Measurements from ENCODE around the gene ACP6. TPM values are rescaled to one million over a fixed set of nuclear protein-coding genes. Genes with fewer than 3 reads are reported as not detected.

Gene ACP6
- total RNA-seq, 1 donor from 2014 or later: 3.5 TPM

DNA sequence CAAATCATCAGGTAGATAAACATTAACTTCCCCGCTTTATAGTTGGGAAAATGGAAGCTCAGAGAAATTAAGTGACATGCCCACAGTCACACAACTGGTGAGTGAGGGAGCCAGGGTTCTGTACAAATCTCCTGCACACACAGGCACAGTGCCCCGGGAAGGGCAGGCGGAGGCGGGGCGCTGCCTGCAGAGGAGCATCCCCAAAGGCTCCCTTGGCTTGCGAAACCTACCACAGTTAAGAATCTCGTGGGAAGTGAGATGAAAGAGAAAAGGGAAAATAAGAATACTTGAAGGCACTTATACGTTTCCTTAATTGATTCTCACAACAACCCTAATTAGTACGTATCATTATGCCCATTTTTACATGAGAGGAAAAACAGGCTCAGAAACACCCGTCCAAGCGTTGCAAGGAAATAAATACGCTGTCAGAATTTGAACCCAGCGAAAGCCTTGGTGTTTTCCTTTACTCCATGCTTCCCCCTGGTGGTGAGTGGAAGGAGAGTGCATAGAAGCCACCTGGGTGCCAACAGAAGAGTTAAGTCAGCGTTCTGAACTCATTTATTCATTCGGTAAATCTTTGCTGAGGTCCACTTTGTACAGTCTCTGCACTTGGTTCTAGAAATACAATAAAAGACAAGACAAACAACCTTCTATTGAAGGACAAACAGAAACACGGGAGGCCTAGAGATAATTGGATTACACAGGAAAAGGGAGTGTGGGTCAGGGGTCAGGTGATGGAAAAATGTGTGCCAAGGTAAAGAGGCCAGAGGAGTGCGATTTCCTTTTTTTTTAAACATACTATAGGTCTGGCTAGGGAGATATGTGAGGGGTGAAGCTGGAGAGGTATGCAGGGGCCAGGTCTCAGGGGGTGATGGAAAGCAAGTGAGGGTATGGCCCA is 28.4 kb downstream of the ACP6 start:
- H3K36me3 Mint-ChIP-seq (ENCODE audit: unreplicated experiment): no peaks in the 10 kb centered on the region
- no peaks in the 10 kb centered on the region for H3K4me1 Mint-ChIP-seq (ENCODE audit: low read depth, unreplicated experiment)
- no peak overlapping the region for H3K27ac Mint-ChIP-seq (ENCODE audit: unreplicated experiment)
- H3K9me3 Mint-ChIP-seq (ENCODE audit: unreplicated experiment): no peaks in the 10 kb centered on the region
- DNase-seq: peak; percentile 38
- H3K4me3 Mint-ChIP-seq (ENCODE audit: unreplicated experiment): no peak overlapping the region
- peaks cover 1% of the 10 kb centered on the region for H3K27me3 Mint-ChIP-seq (ENCODE audit: unreplicated experiment)
- TF ChIP-seq, protein P1, sequence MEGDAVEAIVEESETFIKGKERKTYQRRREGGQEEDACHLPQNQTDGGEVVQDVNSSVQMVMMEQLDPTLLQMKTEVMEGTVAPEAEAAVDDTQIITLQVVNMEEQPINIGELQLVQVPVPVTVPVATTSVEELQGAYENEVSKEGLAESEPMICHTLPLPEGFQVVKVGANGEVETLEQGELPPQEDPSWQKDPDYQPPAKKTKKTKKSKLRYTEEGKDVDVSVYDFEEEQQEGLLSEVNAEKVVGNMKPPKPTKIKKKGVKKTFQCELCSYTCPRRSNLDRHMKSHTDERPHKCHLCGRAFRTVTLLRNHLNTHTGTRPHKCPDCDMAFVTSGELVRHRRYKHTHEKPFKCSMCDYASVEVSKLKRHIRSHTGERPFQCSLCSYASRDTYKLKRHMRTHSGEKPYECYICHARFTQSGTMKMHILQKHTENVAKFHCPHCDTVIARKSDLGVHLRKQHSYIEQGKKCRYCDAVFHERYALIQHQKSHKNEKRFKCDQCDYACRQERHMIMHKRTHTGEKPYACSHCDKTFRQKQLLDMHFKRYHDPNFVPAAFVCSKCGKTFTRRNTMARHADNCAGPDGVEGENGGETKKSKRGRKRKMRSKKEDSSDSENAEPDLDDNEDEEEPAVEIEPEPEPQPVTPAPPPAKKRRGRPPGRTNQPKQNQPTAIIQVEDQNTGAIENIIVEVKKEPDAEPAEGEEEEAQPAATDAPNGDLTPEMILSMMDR (IDR thresholded peaks at IDR 0.05; ENCODE audit: partially characterized antibody, unreplicated experiment): peak; percentile 80

DNA sequence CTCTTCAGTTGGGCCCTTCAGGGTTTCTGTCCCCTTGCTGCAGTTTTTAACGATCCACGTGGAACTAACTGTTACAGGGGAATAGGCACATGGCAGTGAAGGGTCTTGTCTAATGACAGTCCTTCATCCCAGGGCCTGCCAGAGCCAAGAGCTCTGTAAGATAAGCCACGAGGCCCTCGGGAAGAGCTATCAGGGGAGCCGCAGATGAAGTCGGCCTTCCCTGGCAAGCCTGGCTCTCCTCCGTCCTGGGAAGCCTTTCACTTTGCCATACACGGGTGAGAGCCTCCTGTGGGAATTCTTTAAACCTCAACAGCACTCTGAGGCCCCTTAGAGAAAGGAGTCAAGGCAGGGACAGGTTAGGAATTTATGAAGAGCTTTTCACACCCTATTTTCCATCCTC is 29.0 kb downstream of the ACP6 start:
- TF ChIP-seq, protein P1 (IDR thresholded peaks at IDR 0.05; ENCODE audit: partially characterized antibody, unreplicated experiment): no peak
- DNase-seq: no peak
- Mint-ChIP-seq H3K27me3 (ENCODE audit: unreplicated experiment) (peaks cover 1% of the 10 kb centered on the region), H3K4me3 (ENCODE audit: unreplicated experiment) (no peak overlapping the region), H3K27ac (ENCODE audit: unreplicated experiment) (no peak overlapping the region), H3K36me3 (ENCODE audit: unreplicated experiment) (no peaks in the 10 kb centered on the region), H3K4me1 (ENCODE audit: low read depth, unreplicated experiment) (no peaks in the 10 kb centered on the region), H3K9me3 (ENCODE audit: unreplicated experiment) (no peaks in the 10 kb centered on the region)

DNA sequence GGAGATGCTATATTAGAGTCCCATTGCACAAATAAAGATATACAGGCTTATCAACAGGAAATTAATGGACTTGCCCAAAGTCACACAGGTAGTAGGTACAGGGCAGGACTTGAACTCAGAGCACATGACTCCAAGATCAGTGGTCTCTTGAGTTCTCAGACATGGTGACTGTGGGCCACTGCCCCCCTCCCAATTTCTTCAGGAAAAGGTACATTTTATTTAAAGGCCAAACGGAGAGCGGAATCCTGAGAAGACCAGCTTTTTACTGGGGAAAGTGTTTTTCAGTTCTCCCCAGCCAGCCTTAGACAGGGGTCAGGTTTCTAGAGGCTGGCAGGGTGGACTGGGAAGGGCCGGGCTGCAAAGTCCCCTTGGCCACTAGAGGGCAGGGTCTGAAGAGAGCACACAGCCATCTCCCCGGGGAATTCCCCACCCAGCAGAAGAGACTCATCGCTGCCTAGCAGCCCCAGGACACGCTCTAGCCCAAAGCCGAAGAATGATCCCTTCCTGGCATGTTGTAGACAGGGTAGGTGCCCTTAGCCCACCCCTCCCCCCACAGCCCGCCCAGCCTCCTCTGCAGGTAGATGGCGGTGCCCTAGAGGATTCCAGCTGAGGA is 29.7 kb downstream of the ACP6 start:
- peak; percentile 74 for DNase-seq

DNA sequence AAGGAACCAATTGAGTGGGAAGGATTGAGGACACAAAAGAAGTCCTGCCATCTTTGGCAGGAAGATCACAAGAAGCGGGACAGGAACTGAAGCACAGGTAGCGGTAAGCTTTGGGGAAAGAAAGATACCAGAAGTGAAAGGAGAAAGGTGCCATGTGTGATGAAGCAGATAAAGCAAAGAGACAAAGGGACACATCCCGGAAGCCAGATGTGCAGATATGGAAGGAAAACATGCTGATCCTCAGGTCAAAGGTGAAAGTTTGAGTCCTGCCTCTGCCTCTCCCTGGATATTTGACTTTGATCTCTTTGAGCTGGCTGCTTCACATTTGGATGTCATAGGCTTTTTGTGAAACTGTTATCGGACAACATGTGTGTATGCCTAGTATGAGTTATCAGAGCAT is 34.0 kb downstream of the ACP6 start:
- H3K27ac Mint-ChIP-seq (ENCODE audit: unreplicated experiment): no peak overlapping the region
- H3K9me3 Mint-ChIP-seq (ENCODE audit: unreplicated experiment): no peaks in the 10 kb centered on the region
- DNase-seq: no peak
- H3K36me3 Mint-ChIP-seq (ENCODE audit: unreplicated experiment): no peaks in the 10 kb centered on the region
- no peak overlapping the region for H3K4me3 Mint-ChIP-seq (ENCODE audit: unreplicated experiment)
- TF ChIP-seq, protein P1 (IDR thresholded peaks at IDR 0.05; ENCODE audit: partially characterized antibody, unreplicated experiment): no peak
- H3K27me3 Mint-ChIP-seq (ENCODE audit: unreplicated experiment): peaks cover 1% of the 10 kb centered on the region
- no peaks in the 10 kb centered on the region for H3K4me1 Mint-ChIP-seq (ENCODE audit: low read depth, unreplicated experiment)

More for the DNA sequence above, 29.7 kb downstream of the ACP6 start:
- Mint-ChIP-seq H3K27me3 (ENCODE audit: unreplicated experiment) (peaks cover 1% of the 10 kb centered on the region), H3K4me1 (ENCODE audit: low read depth, unreplicated experiment) (no peaks in the 10 kb centered on the region), H3K36me3 (ENCODE audit: unreplicated experiment) (no peaks in the 10 kb centered on the region), H3K27ac (ENCODE audit: unreplicated experiment) (no peak overlapping the region), H3K9me3 (ENCODE audit: unreplicated experiment) (no peaks in the 10 kb centered on the region), H3K4me3 (ENCODE audit: unreplicated experiment) (no peak overlapping the region)
- TF ChIP-seq, protein P1 (IDR thresholded peaks at IDR 0.05; ENCODE audit: partially characterized antibody, unreplicated experiment): peak; percentile 86

DNA sequence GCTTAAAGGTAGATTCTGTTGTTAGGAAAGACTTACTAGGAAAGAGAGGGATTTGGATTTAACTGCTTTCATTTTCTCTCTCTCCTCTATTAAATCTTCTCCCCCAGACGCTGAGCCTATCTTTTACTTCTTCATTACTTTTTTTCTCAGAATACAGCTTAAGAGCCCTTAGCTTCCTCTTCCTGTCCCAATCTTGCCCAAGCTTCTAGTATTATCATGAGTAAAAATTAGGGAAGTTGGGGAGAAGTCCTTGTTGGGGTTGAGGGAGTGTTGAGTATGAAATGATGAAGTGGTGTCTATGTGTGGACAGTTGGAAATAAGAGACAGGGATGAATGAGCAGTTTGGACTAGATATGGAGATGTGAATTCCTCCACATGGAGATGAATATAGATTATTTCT is 35.0 kb downstream of the ACP6 start:
- H3K27me3 Mint-ChIP-seq (ENCODE audit: unreplicated experiment): peaks cover 1% of the 10 kb centered on the region
- H3K4me3 Mint-ChIP-seq (ENCODE audit: unreplicated experiment): no peak overlapping the region
- H3K4me1 Mint-ChIP-seq (ENCODE audit: low read depth, unreplicated experiment): peaks cover 3% of the 10 kb centered on the region
- no peak for DNase-seq
- no peaks in the 10 kb centered on the region for H3K9me3 Mint-ChIP-seq (ENCODE audit: unreplicated experiment)
- TF ChIP-seq, protein P1 (IDR thresholded peaks at IDR 0.05; ENCODE audit: partially characterized antibody, unreplicated experiment): no peak
- H3K27ac Mint-ChIP-seq (ENCODE audit: unreplicated experiment): no peak overlapping the region
- H3K36me3 Mint-ChIP-seq (ENCODE audit: unreplicated experiment): no peaks in the 10 kb centered on the region
